ENCODE results near the gene FERD3L. TPM values are rescaled to one million over a fixed set of nuclear protein-coding genes. Genes with fewer than 3 reads are reported as not detected.
A peak's percentile ranks its signal among the peaks of the same experiment; 100 is the strongest.

The FERD3L gene
- total and polyA plus RNA-seq, 2 of the 13 experiments (the other 11 are each of a cell fraction or from before 2014, with no cell fraction given) = not detected

- Histone ChIP-seq H3K4me2 (ENCODE audit: low read depth, low read length) (no peak overlapping the region), H3K27me3 (ENCODE audit: control insufficient read depth in 1 of 2, insufficient read depth in 2 of 2, low read length in 2 of 2) (no peaks in the 10 kb centered on the region; a peak in 1 of 5 replicates), H3K9me3 (ENCODE audit: low read length) (0 out of 2 replicates have a peak, but pooled peaks cover 5% of the 10 kb centered on the region), H3K4me3 (replicated peaks in 1 of 3; ENCODE audit: insufficient read depth in 1 of 3, low read depth in 2 of 3, low read length in 3 of 3) (no peak overlapping the region), H3K36me3 (replicated peaks in 1 of 2; ENCODE audit: control insufficient read depth in 1 of 2, insufficient read depth in 2 of 2, low read length in 2 of 2) (no peaks in the 10 kb centered on the region), H2AFZ (ENCODE audit: low read length) (no peak overlapping the region), H3K79me2 (ENCODE audit: insufficient read depth, low read length) (no peaks in the 10 kb centered on the region), H4K20me1 (ENCODE audit: insufficient read depth, low read length) (no peaks in the 10 kb centered on the region), H3K9ac (ENCODE audit: insufficient read depth, low read depth, low read length) (no peak overlapping the region), H3K27ac (ENCODE audit: extremely low read length, insufficient read depth, low read length) (no peak overlapping the region), H3K4me1 (ENCODE audit: insufficient read depth, low read length) (no peaks in the 10 kb centered on the region)
- ChIA-PET POLR2A (no interaction called here), CTCF (ENCODE audit: low intra/inter-chr PET ratio, low total read pairs) (no interaction called here)
- WGBS (ENCODE audit: low lambda C conversion rate) = under 1% methylated on average over 2 of the region's 2 CpGs
- DNase-seq (ENCODE audit: low spot score) (no peak), FAIRE-seq (no peak), ATAC-seq (no peak)
- intact Hi-C loops (cut with micrococcal nuclease; ENCODE audit: unreplicated experiment) (loop anchor here (1.0 kb wide), 1 partner anchor 543 kb away; no protein-coding TSS in a partner anchor), in situ Hi-C loops (cut with HindIII; ENCODE audit: extremely low pct_ligation_motif_present, low pct_unique_long_range_greater_than_20kb) (loop anchor here (25.0 kb wide), 1 partner anchor 540 kb away; no protein-coding TSS in a partner anchor)
- no TSS peak for BruUV-seq (replicated peaks)
- TF ChIP-seq SMC3 (IDR thresholded peaks at IDR 0.05; ENCODE audit: low read length) = peak; percentile 7; the same call in 1 of the 2 replicates
- 0 out of 2 replicates have a peak, but pooled peaks have one; percentile 9 for TF ChIP-seq CTCF (CRISPR knock-in tag; IDR thresholded peaks at IDR 0.05)
- TF ChIP-seq USF2 (IDR thresholded peaks at IDR 0.05; ENCODE audit: low read depth, low read length) = no peak
- no peak for TF ChIP-seq USF2 (CRISPR knock-in tag; IDR thresholded peaks at IDR 0.05; ENCODE audit: borderline replicate concordance)
- no peak for TF ChIP-seq MATR3 (CRISPR knock-in tag; IDR thresholded peaks at IDR 0.05)
- no peak for TF ChIP-seq ATF7-NPFF (CRISPR knock-in tag; IDR thresholded peaks at IDR 0.05; ENCODE audit: low read depth)
- TF ChIP-seq ZNF530 (CRISPR knock-in tag; IDR thresholded peaks at IDR 0.05; ENCODE audit: low read depth) = no peak
- TF ChIP-seq ZBTB33 (CRISPR knock-in tag; IDR thresholded peaks at IDR 0.05) = no peak
- no peak for TF ChIP-seq LRRFIP1 (CRISPR knock-in tag; conservative IDR thresholded peaks at IDR 0.05)
- no peak for TF ChIP-seq ZKSCAN1 (IDR thresholded peaks at IDR 0.05; ENCODE audit: low read length)
- no peak for TF ChIP-seq ZNF558 (CRISPR knock-in tag; IDR thresholded peaks at IDR 0.05; ENCODE audit: borderline replicate concordance)
- no peak for TF ChIP-seq PAWR (CRISPR knock-in tag; IDR thresholded peaks at IDR 0.05; ENCODE audit: borderline replicate concordance)
- no peak for TF ChIP-seq JDP2 (CRISPR knock-in tag; IDR thresholded peaks at IDR 0.05; ENCODE audit: borderline replicate concordance)
Measured at GRCh38 chr7:19121977-19122588, 23.1 kb downstream of the FERD3L start.

Measured in HepG2 (cell line).